Esophagus muscularis mucosa (tissue), 3 donors: ENCODE measurements around the gene PRRX1.

ENCODE experiments used
- POLR2A ChIP-seq: fragments of 450-650 bp; IDR thresholded peaks from one replicate; pipeline ENCODE4 v1.6.1; 2017; ENCODE audit warnings: antibody characterized with exemption, moderate library complexity, mild to moderate bottlenecking, low read depth
- TF ChIP-seq, protein P1 (sequence below), 3 experiments: fragments of 200-600 bp in 2 of 3; fragments of 450-650 bp in 1 of 3; sonication (generic) in 2 of 3; IDR thresholded peaks; one replicate each; pipeline ENCODE4 v1.5.1; 2017 to 2019; ENCODE audit warnings: antibody characterized with exemption in 3 of 3, mild to moderate bottlenecking in 2 of 3, moderate library complexity in 1 of 3

- TF ChIP-seq, protein P1, sequence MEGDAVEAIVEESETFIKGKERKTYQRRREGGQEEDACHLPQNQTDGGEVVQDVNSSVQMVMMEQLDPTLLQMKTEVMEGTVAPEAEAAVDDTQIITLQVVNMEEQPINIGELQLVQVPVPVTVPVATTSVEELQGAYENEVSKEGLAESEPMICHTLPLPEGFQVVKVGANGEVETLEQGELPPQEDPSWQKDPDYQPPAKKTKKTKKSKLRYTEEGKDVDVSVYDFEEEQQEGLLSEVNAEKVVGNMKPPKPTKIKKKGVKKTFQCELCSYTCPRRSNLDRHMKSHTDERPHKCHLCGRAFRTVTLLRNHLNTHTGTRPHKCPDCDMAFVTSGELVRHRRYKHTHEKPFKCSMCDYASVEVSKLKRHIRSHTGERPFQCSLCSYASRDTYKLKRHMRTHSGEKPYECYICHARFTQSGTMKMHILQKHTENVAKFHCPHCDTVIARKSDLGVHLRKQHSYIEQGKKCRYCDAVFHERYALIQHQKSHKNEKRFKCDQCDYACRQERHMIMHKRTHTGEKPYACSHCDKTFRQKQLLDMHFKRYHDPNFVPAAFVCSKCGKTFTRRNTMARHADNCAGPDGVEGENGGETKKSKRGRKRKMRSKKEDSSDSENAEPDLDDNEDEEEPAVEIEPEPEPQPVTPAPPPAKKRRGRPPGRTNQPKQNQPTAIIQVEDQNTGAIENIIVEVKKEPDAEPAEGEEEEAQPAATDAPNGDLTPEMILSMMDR (IDR thresholded peaks at IDR 0.05) = no peak
- no peak for TF ChIP-seq POLR2A
Observed at GRCh38 chr1:170663404-170664092, 383 bp upstream of the PRRX1 start.
